HCT116 (cell line): Measurements from ENCODE around the gene NCAPH2.

Experiments used
- CEBPB ChIP-seq: IDR thresholded peaks from 2 replicates; pipeline ENCODE4 v1.6.1; 2012; ENCODE audit warnings: low read depth
- CTCF ChIP-seq, 3 experiments: fragments of 200-600 bp in 1 of 3; sonication (generic) in 1 of 3; IDR thresholded peaks in 2 of 3; conservative IDR thresholded peaks in 1 of 3; 2 replicates each; pipeline ENCODE4 v1.5.1; 2012 to 2017; ENCODE audit warnings: low read depth in 2 of 3, low read length in 2 of 3, antibody characterized with exemption in 1 of 3, borderline replicate concordance in 1 of 3, control low read depth in 1 of 3, mild to moderate bottlenecking in 1 of 3, mixed read lengths in 1 of 3, mixed run types in 1 of 3, moderate library complexity in 1 of 3; ENCODE audit not compliant: insufficient read depth in 1 of 3
- EZH2phosphoT487 ChIP-seq: fragments of 200-600 bp; IDR thresholded peaks from 2 replicates; pipeline ENCODE4 v1.6.1; 2018; ENCODE audit warnings: antibody characterized with exemption, borderline replicate concordance
- MAX ChIP-seq: IDR thresholded peaks from 2 replicates; pipeline ENCODE4 v1.6.1; 2012
- POLR2A ChIP-seq: IDR thresholded peaks from 2 replicates; pipeline ENCODE4 v1.7.0; 2011; ENCODE audit warnings: borderline replicate concordance; ENCODE audit not compliant: insufficient read depth, insufficient read length; ENCODE audit errors: extremely low read depth
- POLR2AphosphoS5 ChIP-seq: IDR thresholded peaks from 2 replicates; pipeline ENCODE4 v1.6.1; 2011; ENCODE audit warnings: mild to moderate bottlenecking, low read depth, low read length, moderate library complexity
- RAD21 ChIP-seq: IDR thresholded peaks from 2 replicates; pipeline ENCODE4 v1.6.1; 2012; ENCODE audit warnings: low read depth, mild to moderate bottlenecking
- REST ChIP-seq: IDR thresholded peaks from 2 replicates; pipeline ENCODE4 v1.6.1; 2012; ENCODE audit warnings: low read depth
- ZFX ChIP-seq: fragments of 450-650 bp; IDR thresholded peaks from 2 replicates; pipeline ENCODE4 v1.6.1; 2017
- ZNF274 ChIP-seq: fragments of 200-500 bp; sonication (Bioruptor generic); IDR thresholded peaks from 2 replicates; pipeline ENCODE4 v1.6.1; 2014; ENCODE audit warnings: mild to moderate bottlenecking, low read depth, low read length, inconsistent platforms

GRCh38 chr22:50551160-50551752 is 43.2 kb downstream of the NCAPH2 start:
- TF ChIP-seq CTCF (IDR thresholded peaks at IDR 0.05 in 2 of 3, conservative IDR thresholded peaks at IDR 0.05 in 1 of 3; ENCODE audit: borderline replicate concordance in 1 of 3, insufficient read depth in 1 of 3, low read depth in 2 of 3, low read length in 2 of 3) (no peak), POLR2A (no peak), EZH2phosphoT487 (no peak), CEBPB (no peak), ZFX (no peak), MAX (no peak), POLR2AphosphoS5 (no peak), ZNF274 (no peak), REST (no peak), RAD21 (no peak)
